Dedifferentiated amniotic fluid mesenchymal stem cell (primary cell): Measurements from ENCODE around the gene HOXA9.

ENCODE experiments used
- DNase-seq: peaks from one replicate; pipeline ENCODE4 v3.0.0-alpha.2; 2016; ENCODE audit errors: extremely low spot score

Gene HOXA9

GRCh38 chr7:27142580-27143022 lies 22.7 kb downstream of the HOXA9 start:
- no peak for DNase-seq

DNA sequence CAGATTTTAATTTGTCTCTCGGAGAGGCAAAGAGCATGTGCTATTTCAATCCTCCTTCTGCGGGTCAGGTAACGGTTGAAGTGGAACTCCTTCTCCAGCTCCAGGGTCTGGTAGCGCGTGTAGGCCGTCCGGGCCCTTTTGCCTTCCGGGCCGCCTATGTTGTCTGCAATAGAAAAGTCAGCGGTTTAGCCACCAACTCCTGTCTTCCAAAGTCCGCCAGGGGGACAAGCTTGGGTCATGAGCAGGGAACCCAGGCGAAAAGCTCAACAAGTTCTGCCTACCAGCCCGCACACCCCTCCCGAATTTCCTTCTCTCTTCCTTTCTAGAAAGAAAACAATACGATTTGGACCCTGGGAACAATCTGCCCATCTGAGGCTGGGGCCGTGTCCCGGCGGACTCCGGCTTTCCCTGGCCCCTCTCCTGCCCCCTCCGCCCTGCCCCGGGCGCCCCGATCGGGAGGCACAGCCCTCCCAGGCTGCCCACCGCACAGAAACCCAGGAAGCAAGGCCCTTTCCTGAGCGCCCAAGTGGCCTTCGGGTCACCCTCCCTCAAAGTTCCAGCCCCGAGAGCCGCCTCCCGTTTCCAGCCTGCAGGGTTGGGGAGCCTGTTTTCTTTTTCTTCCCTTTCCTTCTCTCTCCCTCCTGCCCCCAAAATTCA lies 23.3 kb downstream of the HOXA9 start:
- DNase-seq, result no peak

DNA sequence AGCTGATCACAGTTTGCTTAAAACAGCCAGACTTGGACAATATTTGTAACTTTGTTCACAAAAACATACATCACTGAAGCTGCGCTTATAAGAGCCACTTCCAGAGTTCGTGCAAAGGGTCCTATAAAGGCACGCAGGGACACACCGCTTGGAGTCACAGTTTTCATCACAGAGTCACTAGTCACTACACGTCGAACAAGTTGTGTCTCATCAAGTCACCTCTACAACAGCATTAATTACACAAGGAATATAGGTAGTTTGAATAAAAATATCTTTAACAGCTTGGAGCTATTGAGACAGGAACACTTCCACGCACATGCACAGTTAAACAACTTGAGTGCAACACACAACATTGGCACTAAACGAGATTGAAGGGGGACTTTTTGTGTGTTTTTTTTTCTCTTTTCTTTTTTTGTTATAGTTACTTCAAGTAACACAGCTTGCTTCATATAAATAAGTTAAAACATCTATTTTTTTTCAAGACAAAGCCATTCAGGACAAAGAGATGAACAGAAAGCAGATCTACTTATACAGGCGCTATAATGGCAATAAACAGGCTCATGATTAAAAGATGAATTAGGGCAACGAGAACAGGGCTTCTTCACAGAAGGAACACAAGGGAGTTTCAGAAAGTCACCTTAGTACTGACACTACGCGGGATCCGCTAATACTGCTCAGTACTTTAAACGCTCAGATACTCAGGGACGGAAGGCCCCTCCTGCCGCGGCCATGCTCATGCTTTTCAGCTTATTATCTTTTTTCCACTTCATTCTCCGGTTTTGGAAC lies 24.0 kb downstream of the HOXA9 start:
- no peak for DNase-seq

DNA sequence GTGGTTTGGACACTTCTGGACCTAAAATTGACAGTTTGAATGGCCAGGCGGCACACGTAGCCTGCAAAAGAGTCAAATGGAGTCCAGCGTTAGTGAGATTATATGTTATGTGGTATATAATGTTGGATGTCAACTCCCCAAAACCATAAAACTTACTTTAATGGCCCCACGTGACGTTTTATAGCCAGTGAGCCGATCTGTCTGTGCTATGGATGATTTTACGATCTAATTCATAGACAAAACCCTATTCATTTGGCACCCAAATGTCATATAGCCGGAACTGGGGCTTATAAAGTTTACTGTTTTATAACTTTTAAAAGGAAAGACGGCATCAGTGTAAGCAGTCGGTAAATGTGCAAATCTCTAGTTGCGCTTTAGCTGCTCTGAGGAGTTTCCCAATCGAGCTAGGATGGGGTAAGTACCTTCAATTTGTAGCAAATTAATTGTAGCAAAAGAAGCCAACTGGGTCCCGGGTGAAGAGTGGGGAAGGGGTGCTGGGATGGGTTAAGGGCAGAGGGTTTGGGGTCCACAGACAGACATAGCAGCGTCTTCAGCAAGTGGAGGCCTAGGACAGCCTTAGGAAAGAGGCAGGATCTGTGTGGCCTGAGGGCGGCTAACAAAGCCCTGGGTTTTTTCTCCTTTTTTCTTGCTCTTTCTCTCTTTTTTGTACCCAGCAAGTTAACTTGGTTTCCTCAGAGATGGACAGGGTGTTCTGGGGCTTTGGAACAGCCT lies 25.0 kb downstream of the HOXA9 start:
- no peak for DNase-seq

GRCh38 chr7:27139334-27140125 lies 25.8 kb downstream of the HOXA9 start:
- DNase-seq, result no peak

DNA sequence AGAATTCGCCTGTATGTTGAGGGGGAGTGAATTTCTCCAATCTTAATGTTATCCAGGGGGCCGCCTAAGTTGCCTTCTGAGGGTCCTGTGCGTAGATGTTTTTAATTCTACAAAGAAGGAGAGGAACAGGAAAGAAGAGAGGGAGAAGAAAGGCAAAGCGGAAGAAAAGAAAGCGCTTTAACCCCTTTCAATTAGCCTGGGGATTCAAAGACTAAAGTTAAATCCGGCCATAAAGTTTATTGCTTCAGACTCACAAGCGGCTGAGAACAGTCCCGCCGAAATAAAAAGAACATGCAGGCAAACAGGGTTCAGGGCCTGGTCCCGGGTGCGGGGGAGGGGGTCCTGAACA lies 26.4 kb downstream of the HOXA9 start:
- no peak for DNase-seq

DNA sequence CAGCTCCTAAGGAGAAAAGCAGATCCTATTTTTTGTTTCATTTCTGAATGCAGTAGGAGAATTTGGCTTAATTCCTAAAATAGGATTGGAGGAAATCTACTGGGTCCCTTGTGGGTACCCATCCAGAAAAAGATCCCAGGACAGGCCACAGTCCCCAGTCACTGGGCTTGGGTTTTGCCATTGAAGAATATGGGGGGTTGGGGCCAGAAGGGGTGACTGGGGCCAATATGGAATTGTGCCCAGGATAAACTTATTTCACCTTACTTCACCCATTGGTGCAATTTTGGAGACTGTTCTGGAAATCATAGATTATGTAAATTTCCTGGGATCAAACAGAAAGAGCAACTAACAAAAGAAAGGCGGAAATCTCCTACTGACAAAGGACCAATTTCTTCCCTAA lies 26.9 kb downstream of the HOXA9 start:
- no peak for DNase-seq

GRCh38 chr7:27137640-27138315 lies 27.6 kb downstream of the HOXA9 start:
- no peak for DNase-seq

GRCh38 chr7:27134392-27134791 lies 30.9 kb downstream of the HOXA9 start:
- no peak for DNase-seq

GRCh38 chr7:27133409-27134231 lies 31.7 kb downstream of the HOXA9 start:
- no peak for DNase-seq

GRCh38 chr7:27132978-27133377 lies 32.4 kb downstream of the HOXA9 start:
- DNase-seq, result no peak

DNA sequence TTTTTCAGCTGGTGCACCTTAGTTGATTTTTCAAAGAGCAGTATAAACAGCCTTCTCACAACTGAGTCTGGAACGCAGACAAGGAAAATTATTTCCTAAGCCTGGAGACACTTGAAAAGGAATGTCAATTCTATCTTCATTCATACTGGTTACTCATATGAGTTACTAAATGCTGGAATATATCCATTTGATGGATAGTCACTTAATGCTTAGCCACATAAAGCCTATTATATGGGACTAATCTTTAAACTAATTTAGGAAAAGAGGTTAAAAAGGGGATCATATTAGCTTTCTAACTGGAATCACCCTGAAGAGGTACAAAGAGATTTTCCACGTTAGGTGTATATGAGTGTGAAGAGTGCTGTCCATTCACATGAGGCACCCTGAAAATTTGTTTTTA lies 33.1 kb downstream of the HOXA9 start:
- DNase-seq, result no peak

- no peak for DNase-seq
Measured at GRCh38 chr7:27131390-27131819, 33.9 kb downstream of the HOXA9 start.

DNA sequence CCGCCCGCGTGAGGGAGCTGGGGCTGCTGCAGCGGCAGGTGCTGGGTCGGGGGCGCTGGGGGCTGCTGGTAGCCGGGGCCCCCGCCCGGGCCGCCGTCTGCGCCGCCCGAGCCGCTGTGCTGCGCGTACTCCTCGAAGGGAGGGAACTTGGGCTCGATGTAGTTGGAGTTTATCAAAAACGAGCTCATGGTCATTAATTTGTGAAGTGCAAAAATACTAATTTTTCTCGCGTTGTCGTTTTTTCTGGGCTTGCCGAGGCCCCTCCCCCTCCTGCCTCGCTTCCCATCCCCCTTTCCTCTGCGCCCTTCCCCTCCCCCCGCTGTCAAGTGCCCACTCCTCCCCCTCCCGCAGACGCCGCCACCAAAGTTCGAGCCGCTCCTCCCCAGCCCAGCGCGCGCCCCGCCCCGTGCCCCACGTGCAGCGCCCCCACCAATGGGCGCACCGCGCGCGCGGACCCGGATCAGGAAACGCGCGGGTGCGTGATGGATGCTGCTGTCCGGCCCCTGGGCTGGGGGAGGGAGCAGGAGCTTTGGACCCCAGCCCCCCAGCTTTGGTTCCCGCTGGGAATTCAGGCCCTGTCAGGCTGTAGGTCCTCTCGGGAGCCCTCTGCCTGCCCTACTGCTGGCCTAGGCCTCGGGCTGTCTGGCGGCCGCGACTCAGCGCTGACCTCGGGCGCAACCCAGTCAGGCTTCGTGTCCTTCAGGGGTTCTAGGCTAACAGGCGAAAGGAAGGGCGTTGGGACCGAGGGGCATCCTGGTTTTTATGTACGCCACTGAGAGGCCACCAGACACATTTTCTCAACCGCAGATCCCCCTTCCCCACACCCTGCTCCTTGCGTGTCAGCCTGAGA lies 34.6 kb downstream of the HOXA9 start, which contains the start of gene HOXA4:
TSS of gene HOXA4 (minus strand) at position 218 of the 850 bp plus-strand sequence. CDS start at position 194, 24 bp downstream.
- no peak for DNase-seq

DNA sequence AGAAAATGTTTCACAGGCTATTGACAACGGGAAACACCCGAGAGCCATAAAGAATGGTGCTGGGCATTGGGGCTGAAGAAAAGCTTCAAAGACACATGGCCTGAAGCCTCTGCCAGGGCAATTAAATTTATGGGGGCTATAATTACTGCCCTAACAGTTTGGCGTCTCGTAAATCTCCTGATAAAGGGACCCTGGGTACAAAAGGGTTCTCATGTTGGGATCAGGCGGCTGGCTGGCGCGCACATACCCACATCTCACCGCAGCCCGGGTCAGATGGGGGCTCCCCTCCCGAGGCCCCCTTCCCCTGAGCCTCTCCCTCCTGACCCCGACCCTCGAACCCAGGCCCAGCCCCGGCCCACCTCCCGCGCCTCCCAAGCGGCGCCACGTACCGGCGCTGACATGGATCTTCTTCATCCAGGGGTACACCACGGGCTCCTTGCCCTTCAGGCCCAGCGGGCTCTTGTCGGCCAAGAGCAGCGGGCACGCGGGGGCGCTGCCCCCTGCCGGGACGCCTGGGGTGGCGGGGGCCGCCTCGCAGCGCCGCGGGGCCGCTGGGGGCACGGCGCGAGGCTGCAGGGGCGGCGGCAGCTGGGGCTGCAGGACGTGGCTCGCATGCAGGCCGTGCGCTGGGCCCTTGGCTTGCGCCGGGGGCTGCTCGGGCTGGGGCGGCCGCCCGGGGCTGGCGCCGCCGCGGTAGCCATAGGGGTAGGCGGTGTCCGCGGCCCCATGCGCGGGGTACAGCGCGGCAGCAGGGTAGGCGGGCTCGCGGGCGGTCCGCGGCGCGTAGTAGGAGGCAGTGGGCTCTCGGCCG lies 35.4 kb downstream of the HOXA9 start:
- DNase-seq, result no peak

- DNase-seq, result no peak
Measured at GRCh38 chr7:27128776-27129728, 36.3 kb downstream of the HOXA9 start.

GRCh38 chr7:27128034-27128433 lies 37.3 kb downstream of the HOXA9 start:
- no peak for DNase-seq
